ENCODE data around the gene SCYL1.
A peak's percentile ranks its signal among the peaks of the same experiment; 100 is the strongest.

Gene SCYL1

GRCh38 chr11:65524741-65525545, at the start of gene SCYL1:
Gene SCYL1 (plus strand): TSS chr11:65525083. CDS start chr11:65525154, 71 bp downstream.
- DNase-seq = peak in 1 of 2 experiments; percentile 13

GRCh38 chr11:65476632-65477148, 48.2 kb upstream of the SCYL1 start:
- no peak for DNase-seq

- peak; percentile 84 to 90 for DNase-seq
Measured at GRCh38 chr11:65477149-65477965, 47.5 kb upstream of the SCYL1 start.

- DNase-seq = no peak
Measured at GRCh38 chr11:65478388-65479183, 46.3 kb upstream of the SCYL1 start.

GRCh38 chr11:65479184-65480145, 45.4 kb upstream of the SCYL1 start:
- DNase-seq = no peak

GRCh38 chr11:65482306-65482850, 42.5 kb upstream of the SCYL1 start:
- DNase-seq = no peak

- DNase-seq = no peak
Measured at GRCh38 chr11:65485920-65486219, 39.0 kb upstream of the SCYL1 start.

GRCh38 chr11:65486570-65487466, 38.1 kb upstream of the SCYL1 start:
- DNase-seq = no peak

- DNase-seq = no peak
Measured at GRCh38 chr11:65487467-65488272, 37.2 kb upstream of the SCYL1 start.

GRCh38 chr11:65488273-65489034, 36.4 kb upstream of the SCYL1 start:
- DNase-seq = no peak

- DNase-seq = no peak
Measured at GRCh38 chr11:65489035-65489705, 35.7 kb upstream of the SCYL1 start.

GRCh38 chr11:65489706-65490320, 35.1 kb upstream of the SCYL1 start:
- no peak for DNase-seq

GRCh38 chr11:65491163-65491465, 33.8 kb upstream of the SCYL1 start:
- no peak for DNase-seq

- DNase-seq = no peak
Measured at GRCh38 chr11:65491614-65492386, 33.1 kb upstream of the SCYL1 start.

- no peak for DNase-seq
Measured at GRCh38 chr11:65492387-65492636, 32.6 kb upstream of the SCYL1 start.

- peak; percentile 74 for DNase-seq
Measured at GRCh38 chr11:65492637-65493366, 32.1 kb upstream of the SCYL1 start.
